Kidney epithelial cell (primary cell): ENCODE measurements around the gene PSEN1. TPM values are rescaled to one million over a fixed set of nuclear protein-coding genes. Genes with fewer than 3 reads are reported as not detected.
"Not testable (repeated sequence)": the region's sequence is repeated elsewhere in the genome, so short reads cannot be mapped to it uniquely, and the experiment has no call there.

ENCODE experiments used
- DNase-seq: peaks from one replicate; pipeline ENCODE4 v3.0.0-alpha.2; 2010; ENCODE audit warnings: low read depth
- H3K27me3 ChIP-seq: 2 replicates; pipeline ENCODE4 v1.6.0; 2011; ENCODE audit warnings: low read length; ENCODE audit not compliant: control insufficient read depth, insufficient read depth
- H3K36me3 ChIP-seq: 2 replicates; pipeline ENCODE4 v1.5.1; 2011; ENCODE audit warnings: low read length; ENCODE audit not compliant: control insufficient read depth, insufficient read depth
- H3K4me3 ChIP-seq: 2 replicates; pipeline ENCODE4 v1.5.1; 2011; ENCODE audit warnings: low read depth, mild to moderate bottlenecking, control low read depth, low read length
- CTCF ChIP-seq: IDR thresholded peaks from 2 replicates; pipeline ENCODE4 v1.5.1; 2011; ENCODE audit warnings: mild to moderate bottlenecking, moderate library complexity, low read length, control low read depth, inconsistent platforms; ENCODE audit not compliant: insufficient read depth, poor library complexity, severe bottlenecking
- total RNA-seq: library from RNA; depleted of rRNA; stranded (reverse); fragments of >200 nt; gene quantifications from 2 replicates; pipeline ENCODE4 v1.2.3, GENCODE V29; 2015

The PSEN1 gene
- total RNA-seq, 1 donor from 2014 or later: 73.6 TPM

GRCh38 chr14:73166399-73166798, 30.1 kb downstream of the PSEN1 start:
- Histone ChIP-seq H3K27me3 (no peaks in the 10 kb centered on the region), H3K36me3 (peaks cover 1% of the 10 kb centered on the region), H3K4me3 (no peak overlapping the region)
- no peak for DNase-seq
- TF ChIP-seq CTCF: no peak

- Histone ChIP-seq H3K36me3 (peaks cover 1% of the 10 kb centered on the region), H3K4me3 (no peak overlapping the region), H3K27me3 (no peaks in the 10 kb centered on the region)
- no peak for TF ChIP-seq CTCF
- no peak for DNase-seq
Measured at GRCh38 chr14:73167727-73168126, 31.4 kb downstream of the PSEN1 start.

- Histone ChIP-seq H3K27me3 (no peaks in the 10 kb centered on the region), H3K4me3 (no peak overlapping the region), H3K36me3 (peaks cover 1% of the 10 kb centered on the region)
- DNase-seq: no peak
- no peak for TF ChIP-seq CTCF
Measured at GRCh38 chr14:73168274-73168673, 32.0 kb downstream of the PSEN1 start.

GRCh38 chr14:73168691-73169090, 32.4 kb downstream of the PSEN1 start:
- TF ChIP-seq CTCF: no peak
- no peak for DNase-seq
- no peak overlapping the region for H3K4me3 ChIP-seq
- H3K27me3 ChIP-seq: no peaks in the 10 kb centered on the region
- peaks cover 1% of the 10 kb centered on the region for H3K36me3 ChIP-seq

GRCh38 chr14:73169855-73170254, 33.5 kb downstream of the PSEN1 start:
- not testable (repeated sequence) for H3K27me3 ChIP-seq, H3K36me3 ChIP-seq, DNase-seq, H3K4me3 ChIP-seq

GRCh38 chr14:73170686-73171085, 34.4 kb downstream of the PSEN1 start:
- TF ChIP-seq CTCF: no peak
- H3K36me3 ChIP-seq: peaks cover 1% of the 10 kb centered on the region
- H3K4me3 ChIP-seq: no peak overlapping the region
- DNase-seq: no peak
- no peaks in the 10 kb centered on the region for H3K27me3 ChIP-seq
